ENCODE measurements around the gene DOCK9.

DOCK9 gene

GRCh38 chr13:98945863-98946605, 31.8 kb downstream of the DOCK9 start:
- DNase-seq (ENCODE audit: low spot score): no peak

GRCh38 chr13:98944336-98944735, 33.5 kb downstream of the DOCK9 start:
- no peak for DNase-seq (ENCODE audit: low spot score)

GRCh38 chr13:98942997-98943396, 34.9 kb downstream of the DOCK9 start:
- peak; percentile 58 for DNase-seq (ENCODE audit: low spot score)

- no peak for DNase-seq (ENCODE audit: low spot score)
These were observed 35.4 kb downstream of the DOCK9 start for GRCh38 chr13:98942485-98942884.

GRCh38 chr13:98941536-98941935, 36.3 kb downstream of the DOCK9 start:
- no peak for DNase-seq (ENCODE audit: low spot score)

GRCh38 chr13:98941126-98941525, 36.7 kb downstream of the DOCK9 start:
- DNase-seq (ENCODE audit: low spot score): no peak

- DNase-seq (ENCODE audit: low spot score): no peak
These were observed 37.4 kb downstream of the DOCK9 start for GRCh38 chr13:98940325-98941001.

- no peak for DNase-seq (ENCODE audit: low spot score)
These were observed 38.1 kb downstream of the DOCK9 start for GRCh38 chr13:98939660-98940191.

GRCh38 chr13:98938801-98939200, 39.1 kb downstream of the DOCK9 start:
- no peak for DNase-seq (ENCODE audit: low spot score)

- no peak for DNase-seq (ENCODE audit: low spot score)
These were observed 39.9 kb downstream of the DOCK9 start for GRCh38 chr13:98937911-98938381.

- no peak for DNase-seq (ENCODE audit: low spot score)
These were observed 43.6 kb downstream of the DOCK9 start for GRCh38 chr13:98934243-98934642.

- peak; percentile 56 for DNase-seq (ENCODE audit: low spot score)
These were observed 47.7 kb downstream of the DOCK9 start for GRCh38 chr13:98930151-98930591.

- no peak for DNase-seq (ENCODE audit: low spot score)
These were observed 49.6 kb downstream of the DOCK9 start for GRCh38 chr13:98927951-98928927.

- no peak for DNase-seq (ENCODE audit: low spot score)
These were observed 51.9 kb downstream of the DOCK9 start for GRCh38 chr13:98925949-98926348.

- no peak for DNase-seq (ENCODE audit: low spot score)
These were observed 54.0 kb downstream of the DOCK9 start for GRCh38 chr13:98923641-98924397.

- DNase-seq (ENCODE audit: low spot score): no peak
These were observed 55.6 kb downstream of the DOCK9 start for GRCh38 chr13:98922306-98922705.

- peak; percentile 96 for DNase-seq (ENCODE audit: low spot score)
These were observed 56.1 kb downstream of the DOCK9 start for GRCh38 chr13:98921786-98922185.

GRCh38 chr13:98921015-98921580, 56.8 kb downstream of the DOCK9 start:
- DNase-seq (ENCODE audit: low spot score): no peak

GRCh38 chr13:98919566-98919965, 58.3 kb downstream of the DOCK9 start:
- no peak for DNase-seq (ENCODE audit: low spot score)

GRCh38 chr13:98918771-98919170, 59.1 kb downstream of the DOCK9 start:
- no peak for DNase-seq (ENCODE audit: low spot score)

- no peak for DNase-seq (ENCODE audit: low spot score)
These were observed 60.7 kb downstream of the DOCK9 start for GRCh38 chr13:98917116-98917515.

Measured in pons (tissue), 1 donor.